SK-N-SH (cell line): ENCODE data around the gene GNG12. TPM values are rescaled to one million over a fixed set of nuclear protein-coding genes. Genes with fewer than 3 reads are reported as not detected.

ENCODE experiments used
- CTCF ChIA-PET: fragments of 300-600, 350-600 bp; formaldehyde crosslinking; extraction: SDS; loops from one replicate; lab custom pipeline; 2021; lab: Yijun Ruan, JAX
- POLR2A ChIA-PET: fragments of 350-600 bp; sonication (Branson Sonifier 250); formaldehyde crosslinking; extraction: SDS; loops from one replicate; lab custom pipeline; 2020; ENCODE audit warnings: antibody characterized with exemption, inconsistent platforms; lab: Yijun Ruan, JAX
- DNase-seq: peaks from one replicate; pipeline ENCODE4 v3.0.0; 2012
- H2AFZ ChIP-seq: fragments of 200-600 bp; sonication (generic); 2 replicates; pipeline ENCODE4 v1.8.1; 2016; ENCODE audit warnings: antibody characterized with exemption, mild to moderate bottlenecking, low read depth
- H3F3A ChIP-seq: fragments of 200-600 bp; sonication (generic); replicated peaks from 2 replicates; pipeline ENCODE3; 2016; ENCODE audit warnings: antibody characterized with exemption, mild to moderate bottlenecking; ENCODE audit not compliant: insufficient read depth
- H3K27ac ChIP-seq, 2 experiments: fragments of 200-500 bp in 1 of 2; fragments of 200-600 bp in 1 of 2; sonication (Bioruptor generic) in 1 of 2; sonication (generic), shearing (Covaris generic) in 1 of 2; 2 replicates each; pipeline versions ENCODE4 v1.5.1 to v1.6.1; 2014 to 2016; ENCODE audit warnings: low read depth in 2 of 2, inconsistent platforms in 1 of 2, low read length in 1 of 2, mild to moderate bottlenecking in 1 of 2, mixed read lengths in 1 of 2
- H3K27me3 ChIP-seq: fragments of 200-600 bp; sonication (generic), shearing (Covaris generic); 2 replicates; pipeline ENCODE4 v1.6.1; 2016; ENCODE audit warnings: mixed run types; ENCODE audit not compliant: insufficient read depth
- H3K36me3 ChIP-seq, 2 experiments: fragments of 200-500 bp in 1 of 2; fragments of 200-600 bp in 1 of 2; sonication (Bioruptor generic) in 1 of 2; sonication (generic) in 1 of 2; replicated peaks in 1 of 2; 2 replicates each; pipeline versions ENCODE3 to v1.5.1; 2014 to 2016; ENCODE audit warnings: low read length in 1 of 2, mild to moderate bottlenecking in 1 of 2; ENCODE audit not compliant: insufficient read depth in 2 of 2, control insufficient read depth in 1 of 2
- H3K4me1 ChIP-seq, 2 experiments: fragments of 200-500 bp in 1 of 2; fragments of 200-600 bp in 1 of 2; sonication (Bioruptor generic) in 1 of 2; sonication (generic), shearing (Covaris generic) in 1 of 2; 2 replicates each; pipeline versions ENCODE4 v1.5.1 to v1.6.1; 2014 to 2016; ENCODE audit warnings: low read depth in 1 of 2, low read length in 1 of 2, mixed run types in 1 of 2; ENCODE audit not compliant: insufficient read depth in 2 of 2, control insufficient read depth in 1 of 2
- H3K4me2 ChIP-seq: fragments of 200-600 bp; sonication (generic), shearing (Covaris generic); 2 replicates; pipeline ENCODE4 v1.6.1; 2017; ENCODE audit warnings: mixed run types
- H3K4me3 ChIP-seq, 2 experiments: fragments of 200-500 bp in 1 of 2; fragments of 200-600 bp in 1 of 2; sonication (Bioruptor generic) in 1 of 2; sonication (generic), shearing (Covaris generic) in 1 of 2; 2 replicates each; pipeline versions ENCODE4 v1.5.1 to v1.8.1; 2014 to 2016; ENCODE audit warnings: low read depth in 2 of 2, inconsistent platforms in 1 of 2, low read length in 1 of 2, mild to moderate bottlenecking in 1 of 2, mixed read lengths in 1 of 2, moderate library complexity in 1 of 2
- H3K79me2 ChIP-seq: fragments of 200-600 bp; sonication (generic); 2 replicates; pipeline ENCODE4 v1.8.1; 2017; ENCODE audit warnings: mild to moderate bottlenecking; ENCODE audit not compliant: insufficient read depth
- H3K9ac ChIP-seq: fragments of 200-600 bp; sonication (generic); 2 replicates; pipeline ENCODE4 v1.6.1; 2017; ENCODE audit warnings: mixed run types
- H3K9me2 ChIP-seq: fragments of 200-600 bp; sonication (generic); 2 replicates; pipeline ENCODE4 v1.6.1; 2017; ENCODE audit warnings: mixed run types
- H3K9me3 ChIP-seq: fragments of 200-600 bp; sonication (generic); 2 replicates; pipeline ENCODE4 v1.6.1; 2017; ENCODE audit warnings: mixed run types, mild to moderate bottlenecking, moderate library complexity
- H4K20me1 ChIP-seq: fragments of 200-600 bp; sonication (generic); 2 replicates; pipeline ENCODE4 v1.6.1; 2017; ENCODE audit warnings: mild to moderate bottlenecking, mixed run types; ENCODE audit not compliant: insufficient read depth
- CHD2 ChIP-seq: fragments of 150-350 bp; IDR thresholded peaks from 2 replicates; pipeline ENCODE4 v1.6.1; 2018; ENCODE audit warnings: low read length; ENCODE audit not compliant: partially characterized antibody
- ELF1 ChIP-seq: IDR thresholded peaks from 2 replicates; pipeline ENCODE4 v1.4.0; 2012
- EZH2phosphoT487 ChIP-seq: fragments of 200-600 bp; sonication (generic); IDR thresholded peaks from 2 replicates; pipeline ENCODE4 v1.6.1; 2017; ENCODE audit warnings: low read depth, mixed run types, mild to moderate bottlenecking, antibody characterized with exemption, moderate library complexity, borderline replicate concordance
- FOSL2 ChIP-seq: IDR thresholded peaks from 2 replicates; pipeline ENCODE4 v1.4.0; 2012; ENCODE audit warnings: low read depth, mild to moderate bottlenecking, moderate library complexity, borderline replicate concordance
- FOXM1 ChIP-seq: IDR thresholded peaks from 2 replicates; pipeline ENCODE4 v1.4.0; 2012; ENCODE audit warnings: low read depth, mild to moderate bottlenecking
- IRF3 ChIP-seq: fragments of 150-350 bp; IDR thresholded peaks from 2 replicates; pipeline ENCODE4 v1.6.1; 2016; ENCODE audit warnings: mild to moderate bottlenecking, low read depth, low read length
- JUND ChIP-seq: IDR thresholded peaks from 2 replicates; pipeline ENCODE4 v1.4.0; 2012
- MEF2A ChIP-seq: IDR thresholded peaks from 2 replicates; pipeline ENCODE4 v1.4.0; 2012; ENCODE audit warnings: low read depth, borderline replicate concordance
- NRF1 ChIP-seq: IDR thresholded peaks from 2 replicates; pipeline ENCODE4 v1.6.1; 2012; ENCODE audit warnings: low read depth, mild to moderate bottlenecking, low read length
- RAD21 ChIP-seq: IDR thresholded peaks from 2 replicates; pipeline ENCODE4 v1.6.1; 2012; ENCODE audit warnings: mild to moderate bottlenecking, low read length
- RCOR1 ChIP-seq: fragments of 150-350 bp; IDR thresholded peaks from 2 replicates; pipeline ENCODE4 v1.6.1; 2017; ENCODE audit warnings: antibody characterized with exemption, low read length
- REST ChIP-seq: IDR thresholded peaks from 2 replicates; pipeline ENCODE4 v1.6.1; 2012; ENCODE audit warnings: mild to moderate bottlenecking, low read depth, low read length, moderate library complexity
- USF1 ChIP-seq: IDR thresholded peaks from 2 replicates; pipeline ENCODE4 v1.4.0; 2012; ENCODE audit warnings: low read depth, borderline replicate concordance
- USF2 ChIP-seq: fragments of 150-350 bp; IDR thresholded peaks from 2 replicates; pipeline ENCODE4 v1.6.1; 2017; ENCODE audit warnings: antibody characterized with exemption, low read length, low read depth, borderline replicate concordance
- ZBTB33 ChIP-seq: IDR thresholded peaks from 2 replicates; pipeline ENCODE4 v1.4.0; 2012; ENCODE audit warnings: low read depth, borderline replicate concordance
- WGBS: methylation state at CpG from one replicate; pipeline ENCODE4 v1.1.6; 2017; ENCODE audit warnings: low lambda C conversion rate; 5-methylcytosine and 5-hydroxymethylcytosine counted together
- polyA plus RNA-seq, 3 experiments: library from polyadenylated mRNA; depleted of rRNA; stranded (reverse); fragments of >200 nt; gene quantifications; 2 replicates each; pipeline ENCODE4 v1.2.3, GENCODE V29; 2012

Gene GNG12
- polyA plus RNA-seq, 1 of the 3 experiments (the other 2 are of a cell fraction), result 41.2 TPM

- CTCF ChIA-PET, result interaction anchor here (1.0 kb wide), 1 partner anchor 24 kb away, joined by 3 read pairs; no protein-coding TSS in a partner anchor
- Histone ChIP-seq H3K4me2 (no peak overlapping the region), H3K9me3 (no peaks in the 10 kb centered on the region), H4K20me1 (peaks cover 23% of the 10 kb centered on the region), H3K27me3 (no peaks in the 10 kb centered on the region), H3K36me3 (no peaks in the 10 kb centered on the region), H2AFZ (no peak overlapping the region), H3K79me2 (peaks cover 91% of the 10 kb centered on the region), H3K9ac (no peak overlapping the region), H3K4me3 (no peak overlapping the region), H3F3A (peaks cover 57% of the 10 kb centered on the region), H3K4me1 (peaks cover 12 to 58% of the 10 kb centered on the region in 2 experiments), H3K27ac (no peak overlapping the region), H3K9me2 (no peaks in the 10 kb centered on the region)
- TF ChIP-seq RAD21, result no peak
- TF ChIP-seq FOXM1, result no peak
- no peak for TF ChIP-seq REST
- TF ChIP-seq ZBTB33, result no peak
- TF ChIP-seq IRF3, result no peak
- TF ChIP-seq MEF2A, result no peak
- no peak for TF ChIP-seq NRF1
- TF ChIP-seq FOSL2, result no peak
- no peak for TF ChIP-seq USF2
- TF ChIP-seq ELF1, result no peak
- TF ChIP-seq USF1, result no peak
- no peak for TF ChIP-seq RCOR1
- TF ChIP-seq CHD2, result no peak
- no peak for TF ChIP-seq JUND
- TF ChIP-seq EZH2phosphoT487, result no peak
- DNase-seq, result no peak
- 94% methylated on average over 6 of the region's 6 CpGs for WGBS
- POLR2A ChIA-PET, result no interaction called here
These were observed 43.7 kb downstream of the GNG12 start for GRCh38 chr1:67789551-67789950.
